Measurements from ENCODE around the gene TSKU.

Gene TSKU

GRCh38 chr11:76783294-76783895 is at the start of gene TSKU:
Gene TSKU (plus strand): TSS chr11:76783356. CDS start chr11:76795617, 12,261 bp downstream.
- peak; percentile 91 for DNase-seq

- peak; percentile 96 for DNase-seq
These were observed 49.2 kb upstream of the TSKU start for GRCh38 chr11:76733906-76734305.

GRCh38 chr11:76734456-76735420 is 48.4 kb upstream of the TSKU start:
- DNase-seq, result no peak

- peak; percentile 57 for DNase-seq
These were observed 47.3 kb upstream of the TSKU start for GRCh38 chr11:76735841-76736240.

- no peak for DNase-seq
These were observed 46.9 kb upstream of the TSKU start for GRCh38 chr11:76736266-76736665.

- DNase-seq, result no peak
These were observed 46.2 kb upstream of the TSKU start for GRCh38 chr11:76736773-76737495.

GRCh38 chr11:76738618-76739240 is 44.4 kb upstream of the TSKU start:
- no peak for DNase-seq

- no peak for DNase-seq
These were observed 43.4 kb upstream of the TSKU start for GRCh38 chr11:76739798-76740197.

GRCh38 chr11:76740772-76741171 is 42.4 kb upstream of the TSKU start:
- DNase-seq, result peak; percentile 92

GRCh38 chr11:76742902-76743301 is 40.3 kb upstream of the TSKU start:
- DNase-seq, result no peak

GRCh38 chr11:76744186-76745043 is 38.7 kb upstream of the TSKU start:
- DNase-seq, result peak; percentile 52

GRCh38 chr11:76745044-76745376 is 38.1 kb upstream of the TSKU start:
- no peak for DNase-seq

GRCh38 chr11:76745561-76746207 is 37.5 kb upstream of the TSKU start:
- DNase-seq, result peak; percentile 96

GRCh38 chr11:76747153-76747914 is 35.8 kb upstream of the TSKU start:
- DNase-seq, result no peak

- no peak for DNase-seq
These were observed 35.0 kb upstream of the TSKU start for GRCh38 chr11:76747915-76748860.

GRCh38 chr11:76748948-76749347 is 34.2 kb upstream of the TSKU start:
- no peak for DNase-seq

- no peak for DNase-seq
These were observed 33.1 kb upstream of the TSKU start for GRCh38 chr11:76750067-76750466.

GRCh38 chr11:76750746-76751145 is 32.4 kb upstream of the TSKU start:
- DNase-seq, result no peak

- no peak for DNase-seq
These were observed 30.6 kb upstream of the TSKU start for GRCh38 chr11:76752321-76753143.
